OCI-LY7 (cell line): ENCODE measurements around the gene LRRN2. TPM values are rescaled to one million over a fixed set of nuclear protein-coding genes. Genes with fewer than 3 reads are reported as not detected.
A peak's percentile ranks its signal among the peaks of the same experiment; 100 is the strongest.

Source experiments
- BruUV-seq: library from RNA; stranded (reverse); fragments of 400-500 nt; replicated peaks from 2 replicates; lab custom pipeline; 2021; lab: Mats Ljungman, UMichigan
- CTCF ChIA-PET: fragments of 300-600 bp; sonication (Branson Sonifier 250); formaldehyde crosslinking; loops from one replicate; lab custom pipeline; 2022; ENCODE audit warnings: antibody characterized with exemption; ENCODE audit not compliant: unreplicated experiment; lab: Charles Lee
- POLR2A ChIA-PET: fragments of 300-600 bp; sonication (Branson Sonifier 250); formaldehyde crosslinking; loops from one replicate; lab custom pipeline; 2022; ENCODE audit warnings: antibody characterized with exemption; lab: Charles Lee
- DNase-seq: peaks from one replicate; pipeline ENCODE4 v3.0.0-alpha.2; 2015; ENCODE audit warnings: low spot score
- H2AFZ ChIP-seq: fragments of 200-600 bp; sonication (generic), shearing (Covaris generic); 2 replicates; pipeline ENCODE4 v1.6.1; 2014; ENCODE audit warnings: mild to moderate bottlenecking, antibody characterized with exemption, low read length, moderate library complexity
- H3K27ac ChIP-seq: fragments of 200-600 bp; sonication (generic); 2 replicates; pipeline ENCODE4 v1.5.1; 2014; ENCODE audit warnings: mixed run types, low read depth, mild to moderate bottlenecking, moderate library complexity, low read length, inconsistent platforms; ENCODE audit not compliant: poor library complexity, severe bottlenecking
- H3K36me3 ChIP-seq: fragments of 200-600 bp; sonication (generic); 2 replicates; pipeline ENCODE4 v1.6.1; 2014; ENCODE audit warnings: mild to moderate bottlenecking, antibody characterized with exemption, low read length, moderate library complexity, mixed read lengths; ENCODE audit not compliant: insufficient read depth
- H3K4me1 ChIP-seq: fragments of 200-600 bp; sonication (generic); 2 replicates; pipeline ENCODE4 v1.5.1; 2014; ENCODE audit warnings: mild to moderate bottlenecking, low read length; ENCODE audit not compliant: insufficient read depth, poor library complexity, severe bottlenecking
- H3K4me2 ChIP-seq: fragments of 200-600 bp; sonication (generic); 2 replicates; pipeline ENCODE4 v1.6.1; 2014; ENCODE audit warnings: mild to moderate bottlenecking, low read length
- H3K4me3 ChIP-seq: fragments of 200-600 bp; sonication (generic); 2 replicates; pipeline ENCODE4 v1.5.1; 2014; ENCODE audit warnings: mild to moderate bottlenecking, low read depth, low read length; ENCODE audit not compliant: poor library complexity, severe bottlenecking
- H3K79me2 ChIP-seq: fragments of 200-600 bp; sonication (generic); 2 replicates; pipeline ENCODE4 v1.6.1; 2016; ENCODE audit warnings: low read depth, mild to moderate bottlenecking, low read length, moderate library complexity, mixed read lengths; ENCODE audit not compliant: insufficient read depth
- H3K9me2 ChIP-seq: fragments of 200-600 bp; sonication (generic); 2 replicates; pipeline ENCODE4 v1.6.1; 2016; ENCODE audit warnings: mild to moderate bottlenecking, low read length, mixed read lengths; ENCODE audit not compliant: insufficient read depth
- H3K9me3 ChIP-seq: fragments of 200-600 bp; sonication (generic); 2 replicates; pipeline ENCODE4 v1.6.1; 2014; ENCODE audit warnings: mild to moderate bottlenecking, mixed run types, low read length, mixed read lengths
- H4K20me1 ChIP-seq: fragments of 200-600 bp; sonication (generic); 2 replicates; pipeline ENCODE4 v1.6.1; 2014; ENCODE audit warnings: mild to moderate bottlenecking, antibody characterized with exemption, low read length, moderate library complexity, mixed read lengths; ENCODE audit not compliant: insufficient read depth
- CTCF ChIP-seq: fragments of 200-600 bp; sonication (generic); conservative IDR thresholded peaks from 2 replicates; pipeline ENCODE4 v1.5.1; 2014; ENCODE audit warnings: mild to moderate bottlenecking, antibody characterized with exemption, low read length, moderate library complexity, mixed read lengths
- EZH2phosphoT487 ChIP-seq: fragments of 200-600 bp; sonication (generic); IDR thresholded peaks from 2 replicates; pipeline ENCODE4 v1.6.1; 2018; ENCODE audit warnings: low read depth, borderline replicate concordance, mild to moderate bottlenecking, mixed run types, antibody characterized with exemption, low read length, moderate library complexity, mixed read lengths
- intact Hi-C: fragments of 100-400 bp; cut with micrococcal nuclease; formaldehyde crosslinking; loops from one replicate; pipeline ENCODE4 v1.10.0; 2022; ENCODE audit not compliant: unreplicated experiment
- total RNA-seq, 2 experiments: library from RNA; depleted of rRNA in 1 of 2; stranded (reverse); fragments of >200 nt in 1 of 2; shearing (Covaris generic) in 1 of 2; gene quantifications; 2 replicates each; pipeline ENCODE4 v1.2.3, GENCODE V29; 2014 to 2022

The LRRN2 gene
- total RNA-seq, 2 experiments from 2014 or later: not detected

GRCh38 chr1:204647114-204647804 lies 38.3 kb downstream of the LRRN2 start:
- intact Hi-C loops: no loop called here
- ChIA-PET CTCF (no interaction called here), POLR2A (interaction anchor here (0.6 to 0.7 kb wide), 2 partner anchors 17 to 1408 kb away, joined by 3 read pairs; no protein-coding TSS in a partner anchor)
- no peaks in the 10 kb centered on the region for H3K9me2 ChIP-seq
- no peak for TF ChIP-seq CTCF
- no peak for TF ChIP-seq EZH2phosphoT487
- no peaks in the 10 kb centered on the region for H3K4me1 ChIP-seq
- BruUV-seq: no TSS peak
- DNase-seq: peak; percentile 16
- no peak overlapping the region for H2AFZ ChIP-seq
- no peaks in the 10 kb centered on the region for H3K79me2 ChIP-seq
- no peak overlapping the region for H3K27ac ChIP-seq
- H3K4me2 ChIP-seq: no peak overlapping the region
- no peaks in the 10 kb centered on the region for H4K20me1 ChIP-seq
- no peak overlapping the region for H3K4me3 ChIP-seq
- no peaks in the 10 kb centered on the region for H3K36me3 ChIP-seq
- H3K9me3 ChIP-seq: no peaks in the 10 kb centered on the region

GRCh38 chr1:204645666-204646065 lies 39.9 kb downstream of the LRRN2 start:
- Histone ChIP-seq H3K4me1 (no peaks in the 10 kb centered on the region), H3K4me2 (no peak overlapping the region), H2AFZ (no peak overlapping the region), H3K4me3 (no peak overlapping the region), H3K27ac (no peak overlapping the region), H3K36me3 (no peaks in the 10 kb centered on the region), H3K79me2 (no peaks in the 10 kb centered on the region), H3K9me2 (no peaks in the 10 kb centered on the region), H3K9me3 (no peaks in the 10 kb centered on the region), H4K20me1 (no peaks in the 10 kb centered on the region)
- DNase-seq: no peak
- BruUV-seq: no TSS peak
- TF ChIP-seq EZH2phosphoT487 (no peak), CTCF (no peak)
- CTCF ChIA-PET: no interaction called here
- intact Hi-C loops: no loop called here
- POLR2A ChIA-PET: no interaction called here

GRCh38 chr1:204645251-204645650 lies 40.3 kb downstream of the LRRN2 start:
- H4K20me1 ChIP-seq: no peaks in the 10 kb centered on the region
- H3K4me3 ChIP-seq: no peak overlapping the region
- no peaks in the 10 kb centered on the region for H3K36me3 ChIP-seq
- DNase-seq: no peak
- no peaks in the 10 kb centered on the region for H3K4me1 ChIP-seq
- no peak overlapping the region for H2AFZ ChIP-seq
- no peak overlapping the region for H3K4me2 ChIP-seq
- H3K27ac ChIP-seq: no peak overlapping the region
- TF ChIP-seq EZH2phosphoT487: no peak
- no peak for TF ChIP-seq CTCF
- ChIA-PET CTCF (no interaction called here), POLR2A (no interaction called here)
- no peaks in the 10 kb centered on the region for H3K9me3 ChIP-seq
- no peaks in the 10 kb centered on the region for H3K79me2 ChIP-seq
- no peaks in the 10 kb centered on the region for H3K9me2 ChIP-seq
- intact Hi-C loops: no loop called here
- no TSS peak for BruUV-seq
